ENCODE results near the gene ACTL8.

The ACTL8 gene

GRCh38 chr1:17759114-17759513 is 4.0 kb downstream of the ACTL8 start:
- H3K27ac ChIP-seq: no peak overlapping the region
- peak; percentile 19; the same call in 1 of the 2 replicates for TF ChIP-seq CTCF (conservative IDR thresholded peaks at IDR 0.05)

GRCh38 chr1:17762313-17762712 is 7.2 kb downstream of the ACTL8 start:
- TF ChIP-seq CTCF (conservative IDR thresholded peaks at IDR 0.05): no peak
- no peak overlapping the region for H3K27ac ChIP-seq

GRCh38 chr1:17763417-17763816 is 8.3 kb downstream of the ACTL8 start:
- H3K27ac ChIP-seq: no peak overlapping the region
- no peak for TF ChIP-seq CTCF (conservative IDR thresholded peaks at IDR 0.05)

GRCh38 chr1:17763995-17764394 is 8.9 kb downstream of the ACTL8 start:
- TF ChIP-seq CTCF (conservative IDR thresholded peaks at IDR 0.05): no peak
- no peak overlapping the region for H3K27ac ChIP-seq

- TF ChIP-seq CTCF (conservative IDR thresholded peaks at IDR 0.05): no peak
- no peak overlapping the region for H3K27ac ChIP-seq
Measured at GRCh38 chr1:17764591-17764990, 9.5 kb downstream of the ACTL8 start.

- H3K27ac ChIP-seq: no peak overlapping the region
- TF ChIP-seq CTCF (conservative IDR thresholded peaks at IDR 0.05): no peak
Measured at GRCh38 chr1:17765444-17766411, 10.6 kb downstream of the ACTL8 start.

GRCh38 chr1:17768651-17769241 is 13.6 kb downstream of the ACTL8 start:
- no peak for TF ChIP-seq CTCF (conservative IDR thresholded peaks at IDR 0.05)
- no peak overlapping the region for H3K27ac ChIP-seq
